ENCODE results near the gene RABAC1. TPM values are rescaled to one million over a fixed set of nuclear protein-coding genes. Genes with fewer than 3 reads are reported as not detected.

The RABAC1 gene
- total and polyA plus RNA-seq, 9 of the 15 experiments (the other 6 are each of a cell fraction or from before 2014, with no cell fraction given), result 2.4 to 28.1 (median 9.3) TPM

- Histone ChIP-seq H3K9me3 (replicated peaks; ENCODE audit: control insufficient read depth, insufficient read depth, low read depth, low read length) (no peaks in the 10 kb centered on the region), H3K36me3 (ENCODE audit: control insufficient read depth, insufficient read depth, low read length) (no peaks in the 10 kb centered on the region), H3K27ac (ENCODE audit: extremely low read depth, low read depth, low read length) (no peak overlapping the region), H3K4me1 (replicated peaks in 1 of 2; ENCODE audit: control insufficient read depth in 2 of 2, insufficient read depth in 2 of 2, low read length in 2 of 2) (peaks cover 12 to 71% of the 10 kb centered on the region in 2 experiments; a peak in 3 of 5 replicates), H2AFZ (ENCODE audit: low read depth, low read length) (no peak overlapping the region), H3K79me2 (ENCODE audit: control insufficient read depth, insufficient read depth, low read length) (no peaks in the 10 kb centered on the region), H4K20me1 (replicated peaks; ENCODE audit: control insufficient read depth, insufficient read depth, low read length) (0 out of 2 replicates have a peak, but pooled peaks cover 3% of the 10 kb centered on the region), H3K9ac (ENCODE audit: insufficient read depth in 1 of 2, low read depth in 2 of 2, low read length in 2 of 2) (peak overlapping the region in 1 of 2 experiments; percentile 24; a peak in 1 of 4 replicates), H3K4me2 (ENCODE audit: insufficient read depth, low read length) (no peak overlapping the region), H3K4me3 (no peak overlapping the region), H3K9me1 (ENCODE audit: control insufficient read depth, insufficient read depth, low read length) (no peaks in the 10 kb centered on the region), H3K27me3 (ENCODE audit: control insufficient read depth in 2 of 2, insufficient read depth in 2 of 2, low read length in 2 of 2) (no peaks in the 10 kb centered on the region)
- WGBS (ENCODE audit: insufficient coverage, low coverage, missing lambda C conversion rate), result 57% methylated on average over 7 of the region's 15 CpGs
- ChIA-PET POLR2A (interaction anchor here (0.7 to 1.4 kb wide), 3 partner anchors 9 to 21 kb away, joined by 3 to 5 read pairs (median 3); partner anchors contain the start of gene ERFL), CTCF (ENCODE audit: low intra/inter-chr PET ratio) (no interaction called here)
- BruUV-seq (replicated peaks), result no TSS peak
- ATAC-seq (no peak), FAIRE-seq (no peak), DNase-seq (ENCODE audit: extremely low read depth in 1 of 4, low spot score in 3 of 4) (no peak)
- in situ Hi-C loops (cut with MboI), result no loop called here
- intact Hi-C loops (cut with micrococcal nuclease), result no loop called here
- TF ChIP-seq ZC3H11A (IDR thresholded peaks at IDR 0.05; ENCODE audit: low read depth, low read length) (no peak), DMBX1 (CRISPR knock-in tag; IDR thresholded peaks at IDR 0.05; ENCODE audit: borderline replicate concordance) (no peak), CSDE1 (IDR thresholded peaks at IDR 0.05) (no peak), ZNF512 (tag; IDR thresholded peaks at IDR 0.05) (no peak), CBX1 (IDR thresholded peaks at IDR 0.05; ENCODE audit: low read depth) (no peak), GABPA (tag; conservative IDR thresholded peaks at IDR 0.05; ENCODE audit: low read depth) (no peak), HNRNPK (IDR thresholded peaks at IDR 0.05; ENCODE audit: low read depth, low read length, poor library complexity, severe bottlenecking) (no peak), DACH1 (IDR thresholded peaks at IDR 0.05; ENCODE audit: partially characterized antibody) (no peak), FUS (optimal IDR thresholded peaks at IDR 0.05; ENCODE audit: low read depth, low read length) (no peak)
- TF ChIP-seq, protein P1, sequence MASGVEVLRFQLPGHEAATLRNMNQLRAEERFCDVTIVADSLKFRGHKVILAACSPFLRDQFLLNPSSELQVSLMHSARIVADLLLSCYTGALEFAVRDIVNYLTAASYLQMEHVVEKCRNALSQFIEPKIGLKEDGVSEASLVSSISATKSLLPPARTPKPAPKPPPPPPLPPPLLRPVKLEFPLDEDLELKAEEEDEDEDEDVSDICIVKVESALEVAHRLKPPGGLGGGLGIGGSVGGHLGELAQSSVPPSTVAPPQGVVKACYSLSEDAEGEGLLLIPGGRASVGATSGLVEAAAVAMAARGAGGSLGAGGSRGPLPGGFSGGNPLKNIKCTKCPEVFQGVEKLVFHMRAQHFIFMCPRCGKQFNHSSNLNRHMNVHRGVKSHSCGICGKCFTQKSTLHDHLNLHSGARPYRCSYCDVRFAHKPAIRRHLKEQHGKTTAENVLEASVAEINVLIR (CRISPR knock-in tag; IDR thresholded peaks at IDR 0.05), result no peak
- TF ChIP-seq, protein P2, sequence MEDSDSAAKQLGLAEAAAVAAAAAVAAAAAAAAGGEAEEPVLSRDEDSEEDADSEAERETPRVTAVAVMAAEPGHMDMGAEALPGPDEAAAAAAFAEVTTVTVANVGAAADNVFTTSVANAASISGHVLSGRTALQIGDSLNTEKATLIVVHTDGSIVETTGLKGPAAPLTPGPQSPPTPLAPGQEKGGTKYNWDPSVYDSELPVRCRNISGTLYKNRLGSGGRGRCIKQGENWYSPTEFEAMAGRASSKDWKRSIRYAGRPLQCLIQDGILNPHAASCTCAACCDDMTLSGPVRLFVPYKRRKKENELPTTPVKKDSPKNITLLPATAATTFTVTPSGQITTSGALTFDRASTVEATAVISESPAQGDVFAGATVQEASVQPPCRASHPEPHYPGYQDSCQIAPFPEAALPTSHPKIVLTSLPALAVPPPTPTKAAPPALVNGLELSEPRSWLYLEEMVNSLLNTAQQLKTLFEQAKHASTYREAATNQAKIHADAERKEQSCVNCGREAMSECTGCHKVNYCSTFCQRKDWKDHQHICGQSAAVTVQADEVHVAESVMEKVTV (CRISPR knock-in tag; IDR thresholded peaks at IDR 0.05), result no peak
- TF ChIP-seq, protein P3, sequence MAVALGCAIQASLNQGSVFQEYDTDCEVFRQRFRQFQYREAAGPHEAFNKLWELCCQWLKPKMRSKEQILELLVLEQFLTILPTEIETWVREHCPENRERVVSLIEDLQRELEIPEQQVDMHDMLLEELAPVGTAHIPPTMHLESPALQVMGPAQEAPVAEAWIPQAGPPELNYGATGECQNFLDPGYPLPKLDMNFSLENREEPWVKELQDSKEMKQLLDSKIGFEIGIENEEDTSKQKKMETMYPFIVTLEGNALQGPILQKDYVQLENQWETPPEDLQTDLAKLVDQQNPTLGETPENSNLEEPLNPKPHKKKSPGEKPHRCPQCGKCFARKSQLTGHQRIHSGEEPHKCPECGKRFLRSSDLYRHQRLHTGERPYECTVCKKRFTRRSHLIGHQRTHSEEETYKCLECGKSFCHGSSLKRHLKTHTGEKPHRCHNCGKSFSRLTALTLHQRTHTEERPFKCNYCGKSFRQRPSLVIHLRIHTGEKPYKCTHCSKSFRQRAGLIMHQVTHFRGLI (CRISPR knock-in tag; IDR thresholded peaks at IDR 0.05), result no peak
Observed at GRCh38 chr19:41936961-41937360, 22.2 kb downstream of the RABAC1 start.
